HG03457 (cell line): ENCODE results near the gene CNPY4.
A peak's percentile ranks its signal among the peaks of the same experiment; 100 is the strongest.
"Not testable (repeated sequence)": the region's sequence is repeated elsewhere in the genome, so short reads cannot be mapped to it uniquely, and the experiment has no call there.

Experiments
- ATAC-seq: cut with Tn5 transposase; IDR thresholded peaks from one replicate; pipeline ENCODE4 v1.9.1; 2021; ENCODE audit warnings: moderate number of reproducible peaks; ENCODE audit not compliant: unreplicated experiment

The CNPY4 gene

GRCh38 chr7:100118388-100119071, 904 bp upstream of the CNPY4 start:
- ATAC-seq: no peak

GRCh38 chr7:100119970-100120732, 717 bp downstream of the CNPY4 start:
- ATAC-seq: peak; percentile 12

DNA sequence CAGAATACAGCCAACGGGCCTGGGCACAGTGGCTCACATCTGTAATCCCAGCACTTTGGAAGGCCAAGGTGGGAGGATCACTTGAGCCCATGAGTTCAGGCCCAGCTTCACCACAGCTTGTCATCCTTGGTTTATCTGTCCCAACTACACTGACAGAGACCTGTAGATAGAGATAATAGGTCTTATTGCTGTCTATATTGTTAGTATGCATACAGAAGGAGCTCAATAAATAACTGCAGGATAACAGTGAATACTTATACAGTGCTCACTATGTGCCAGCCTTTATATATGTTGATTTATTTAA, 1.3 kb downstream of the CNPY4 start:
- ATAC-seq: no peak

- ATAC-seq: no peak
Observed at GRCh38 chr7:100122067-100122466, 2.6 kb downstream of the CNPY4 start.

DNA sequence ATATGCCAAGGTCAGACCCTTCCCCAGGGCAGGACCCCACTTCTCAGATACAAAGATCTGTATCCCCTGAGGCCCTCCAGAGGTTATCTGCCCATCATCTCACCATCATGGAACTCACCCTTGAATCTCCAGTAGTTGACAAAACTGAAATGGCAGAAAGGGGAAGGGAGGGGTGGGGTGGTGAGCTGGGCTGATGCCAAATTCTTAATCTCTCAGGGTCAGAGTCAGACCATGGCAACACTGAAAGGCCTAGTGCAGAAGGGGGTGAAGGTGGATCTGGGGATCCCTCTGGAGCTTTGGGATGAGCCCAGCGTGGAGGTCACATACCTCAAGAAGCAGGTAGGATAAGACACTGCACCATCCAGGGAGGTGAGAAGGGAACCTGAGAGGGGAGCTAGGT, 3.1 kb downstream of the CNPY4 start:
- no peak for ATAC-seq

- ATAC-seq: no peak
Observed at GRCh38 chr7:100124301-100125230, 5.1 kb downstream of the CNPY4 start.

GRCh38 chr7:100126239-100126930, 7.0 kb downstream of the CNPY4 start:
- peak; percentile 26 for ATAC-seq

DNA sequence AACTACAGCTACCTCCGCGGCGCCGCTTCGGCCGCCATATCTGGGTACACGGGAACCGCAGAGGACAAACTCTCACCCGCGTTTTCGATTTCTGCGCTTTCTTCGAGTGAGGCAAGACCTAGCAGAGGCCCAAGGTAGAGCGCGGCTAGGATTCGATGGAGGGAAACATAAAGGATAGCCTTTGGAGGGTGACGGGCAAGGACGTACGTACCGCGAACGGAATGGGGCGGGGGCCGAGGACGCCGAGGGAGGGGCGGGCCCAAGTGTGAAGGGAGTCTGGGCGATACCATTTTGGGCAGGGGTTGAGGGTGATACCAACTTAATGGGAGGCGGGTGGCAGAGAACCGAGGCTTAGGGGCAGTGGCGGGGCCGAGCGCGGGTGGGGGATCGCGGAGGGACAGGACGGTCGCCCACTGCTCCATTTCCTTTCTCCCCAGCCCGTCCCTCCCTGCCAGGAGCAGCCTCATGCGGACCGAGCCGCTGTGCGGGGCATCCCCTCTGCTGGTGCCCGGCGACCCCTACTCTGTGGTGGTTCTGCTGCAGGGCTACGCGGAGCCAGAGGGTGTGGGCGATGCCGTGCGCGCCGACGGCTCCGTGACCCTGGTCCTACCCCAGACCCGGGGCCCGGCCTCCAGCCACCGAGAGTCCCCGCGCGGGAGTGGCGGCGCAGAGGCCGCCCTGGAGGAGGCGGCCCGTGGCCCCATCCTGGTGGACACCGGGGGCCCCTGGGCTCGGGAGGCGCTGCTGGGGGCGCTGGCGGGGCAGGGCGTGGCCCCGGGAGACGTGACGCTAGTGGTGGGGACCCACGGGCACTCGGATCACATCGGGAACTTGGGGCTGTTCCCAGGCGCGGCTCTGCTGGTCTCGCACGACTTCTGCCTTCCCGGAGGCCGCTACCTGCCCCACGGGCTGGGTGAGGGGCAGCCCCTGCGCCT, 7.8 kb downstream of the CNPY4 start, which contains the start of gene MBLAC1:
Gene MBLAC1, plus strand, starts transcription at position 37 of the 935 bp plus-strand sequence. Its CDS starts 429 bp downstream, at position 466.
- peak; percentile 41 for ATAC-seq

GRCh38 chr7:100127866-100128636, 8.6 kb downstream of the CNPY4 start:
- no peak for ATAC-seq

GRCh38 chr7:100128637-100128963, 9.2 kb downstream of the CNPY4 start:
- ATAC-seq: no peak

- ATAC-seq: not testable (repeated sequence)
Observed at GRCh38 chr7:100130220-100130607, 10.8 kb downstream of the CNPY4 start.

DNA sequence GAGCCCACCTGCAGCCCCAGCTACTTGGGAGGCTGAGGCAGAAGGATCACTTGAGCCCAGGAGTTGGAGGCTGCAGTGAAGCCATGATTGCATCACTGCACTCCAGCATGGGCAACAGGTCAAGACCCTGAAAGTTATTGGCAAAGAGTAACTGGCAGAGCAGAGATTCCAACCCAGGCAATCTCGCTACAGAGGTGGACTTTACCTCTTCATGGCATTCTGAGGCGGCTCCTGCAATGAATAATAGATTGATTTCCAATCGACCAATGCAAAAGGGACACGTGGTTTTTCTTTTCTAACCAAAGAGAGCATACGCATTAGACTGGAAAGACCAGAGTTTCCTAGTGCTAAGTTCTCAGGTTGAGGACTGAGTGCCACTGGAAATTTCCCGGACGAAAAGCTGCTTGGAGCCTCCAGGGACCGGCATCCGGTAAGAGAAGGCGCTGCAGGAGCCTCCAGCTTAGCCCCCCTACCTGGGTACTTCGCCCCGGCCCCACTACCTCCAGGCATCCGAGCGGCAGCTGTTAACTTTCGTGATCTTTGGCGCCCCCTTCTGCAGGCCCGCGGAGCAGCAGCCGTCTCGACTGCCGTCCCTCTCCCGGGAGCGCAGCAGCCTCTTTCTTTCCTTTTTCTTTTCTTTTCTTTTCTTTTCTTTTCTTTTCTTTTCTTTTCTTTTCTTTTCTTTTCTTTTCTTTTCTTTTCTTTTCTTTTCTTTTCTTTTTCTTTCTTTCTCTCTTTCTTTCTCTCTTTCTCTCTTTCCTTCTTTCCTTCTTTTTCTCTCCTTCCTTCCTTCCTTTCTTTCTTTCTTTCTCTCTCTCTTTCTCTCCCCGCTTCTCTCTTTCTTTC, 11.4 kb downstream of the CNPY4 start:
- no peak for ATAC-seq

DNA sequence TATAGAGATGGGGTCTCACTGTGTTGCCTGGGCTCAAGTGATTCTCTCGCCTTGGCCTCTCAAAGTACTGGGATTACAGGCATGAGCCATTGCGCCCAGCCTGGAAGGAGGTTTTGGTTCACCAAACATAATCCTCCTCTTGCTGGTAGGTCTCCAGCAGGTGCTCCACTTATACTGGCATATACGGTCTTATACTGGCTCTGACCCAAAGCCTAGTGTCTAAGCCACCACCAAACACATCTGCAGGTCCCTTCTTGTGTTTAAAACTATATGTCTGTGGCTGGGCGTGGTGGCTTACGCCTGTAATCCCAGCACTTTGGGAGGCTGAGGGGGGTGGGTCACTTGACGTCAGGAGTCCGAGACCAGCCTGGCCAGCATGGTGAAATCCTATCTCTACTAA, 12.7 kb downstream of the CNPY4 start:
- no peak for ATAC-seq

- no peak for ATAC-seq
Observed at GRCh38 chr7:100132697-100133151, 13.3 kb downstream of the CNPY4 start.

- no peak for ATAC-seq
Observed at GRCh38 chr7:100137851-100138760, 18.7 kb downstream of the CNPY4 start.

GRCh38 chr7:100141555-100141949, 22.1 kb downstream of the CNPY4 start:
- no peak for ATAC-seq

- ATAC-seq: no peak
Observed at GRCh38 chr7:100142461-100142860, 23.0 kb downstream of the CNPY4 start.
